Spinal cord (tissue), 10 donors: ENCODE results near the gene FOXL3. TPM values are rescaled to one million over a fixed set of nuclear protein-coding genes. Genes with fewer than 3 reads are reported as not detected.

ENCODE experiments used
- DNase-seq, 6 donors: peaks; one replicate each; pipeline versions ENCODE4 v3.0.0 to v3.0.0-alpha.2; 2013 to 2015; ENCODE audit warnings: low spot score in 6 of 6, low read depth in 4 of 6
- H3K27ac ChIP-seq: one replicate; pipeline ENCODE4 v1.5.1; 2013; ENCODE audit warnings: low read depth, low read length, control low read depth
- H3K27me3 ChIP-seq: one replicate; pipeline ENCODE4 v1.6.1; 2013; ENCODE audit warnings: low read length; ENCODE audit not compliant: control insufficient read depth, insufficient read depth
- H3K36me3 ChIP-seq: one replicate; pipeline ENCODE4 v1.6.1; 2013; ENCODE audit warnings: low read length; ENCODE audit not compliant: control insufficient read depth, insufficient read depth
- H3K4me1 ChIP-seq: one replicate; pipeline ENCODE4 v1.6.1; 2013; ENCODE audit warnings: low read length; ENCODE audit not compliant: control insufficient read depth, insufficient read depth
- H3K4me3 ChIP-seq: one replicate; pipeline ENCODE4 v1.5.1; 2013; ENCODE audit warnings: low read depth, low read length, control low read depth
- H3K9me3 ChIP-seq: one replicate; pipeline ENCODE4 v1.6.1; 2013; ENCODE audit warnings: low read length; ENCODE audit not compliant: control insufficient read depth, insufficient read depth
- WGBS: methylation state at CpG from one replicate; pipeline ENCODE4 v1.1.5; 2013; ENCODE audit warnings: missing lambda C conversion rate; ENCODE audit not compliant: insufficient coverage; 5-methylcytosine and 5-hydroxymethylcytosine counted together
- polyA plus RNA-seq, 2 donors: library from polyadenylated mRNA; unstranded; fragments of 120-200 nt; gene quantifications; one replicate each; pipeline ENCODE4 v1.2.1, GENCODE V29; 2013; ENCODE audit not compliant: insufficient read length in 2 of 2
- total RNA-seq, 2 donors: library from RNA; depleted of rRNA in 1 of 2; stranded (reverse); fragments of 120-200 nt in 1 of 2; fragments of >200 nt in 1 of 2; gene quantifications; one replicate each; pipeline versions ENCODE4 v1.2.3 to v1.2.4, GENCODE V29; 2013 to 2014
- donor health status: healthy.

FOXL3 gene
- total and polyA plus RNA-seq, 4 donors, result 0.33 TPM; not detected in 3

GRCh38 chr7:326809-327232 lies 36.9 kb downstream of the FOXL3 start:
- Histone ChIP-seq H3K36me3 (no peaks in the 10 kb centered on the region), H3K4me1 (peaks cover 46% of the 10 kb centered on the region), H3K27me3 (peaks cover 9% of the 10 kb centered on the region), H3K27ac (peak overlapping the region; percentile 61), H3K9me3 (peaks cover 3% of the 10 kb centered on the region), H3K4me3 (no peak overlapping the region)
- peak in 3 of 6 donors; percentile 14 to 81 (median 52) for DNase-seq
- WGBS, result 35% methylated on average over 6 of the region's 6 CpGs

- H3K36me3 ChIP-seq, result no peaks in the 10 kb centered on the region
- H3K4me1 ChIP-seq, result peaks cover 47% of the 10 kb centered on the region
- H3K27me3 ChIP-seq, result peaks cover 13% of the 10 kb centered on the region
- no peak for DNase-seq
- 75% methylated on average over 27 of the region's 29 CpGs for WGBS
- no peak overlapping the region for H3K27ac ChIP-seq
- peaks cover 3% of the 10 kb centered on the region for H3K9me3 ChIP-seq
- H3K4me3 ChIP-seq, result no peak overlapping the region
These were observed 37.4 kb downstream of the FOXL3 start for GRCh38 chr7:327233-327931.

- Histone ChIP-seq H3K36me3 (no peaks in the 10 kb centered on the region), H3K27ac (no peak overlapping the region), H3K9me3 (peaks cover 3% of the 10 kb centered on the region), H3K27me3 (peaks cover 17% of the 10 kb centered on the region), H3K4me3 (no peak overlapping the region), H3K4me1 (peaks cover 47% of the 10 kb centered on the region)
- 90% methylated on average over 19 of the region's 22 CpGs for WGBS
- no peak for DNase-seq
These were observed 38.2 kb downstream of the FOXL3 start for GRCh38 chr7:327991-328702.

GRCh38 chr7:329691-330281 lies 39.8 kb downstream of the FOXL3 start:
- Histone ChIP-seq H3K4me1 (peaks cover 49% of the 10 kb centered on the region), H3K27me3 (peaks cover 14% of the 10 kb centered on the region), H3K36me3 (no peaks in the 10 kb centered on the region), H3K27ac (no peak overlapping the region), H3K9me3 (peaks cover 3% of the 10 kb centered on the region), H3K4me3 (no peak overlapping the region)
- 82% methylated on average over 14 of the region's 18 CpGs for WGBS
- DNase-seq, result no peak

DNA sequence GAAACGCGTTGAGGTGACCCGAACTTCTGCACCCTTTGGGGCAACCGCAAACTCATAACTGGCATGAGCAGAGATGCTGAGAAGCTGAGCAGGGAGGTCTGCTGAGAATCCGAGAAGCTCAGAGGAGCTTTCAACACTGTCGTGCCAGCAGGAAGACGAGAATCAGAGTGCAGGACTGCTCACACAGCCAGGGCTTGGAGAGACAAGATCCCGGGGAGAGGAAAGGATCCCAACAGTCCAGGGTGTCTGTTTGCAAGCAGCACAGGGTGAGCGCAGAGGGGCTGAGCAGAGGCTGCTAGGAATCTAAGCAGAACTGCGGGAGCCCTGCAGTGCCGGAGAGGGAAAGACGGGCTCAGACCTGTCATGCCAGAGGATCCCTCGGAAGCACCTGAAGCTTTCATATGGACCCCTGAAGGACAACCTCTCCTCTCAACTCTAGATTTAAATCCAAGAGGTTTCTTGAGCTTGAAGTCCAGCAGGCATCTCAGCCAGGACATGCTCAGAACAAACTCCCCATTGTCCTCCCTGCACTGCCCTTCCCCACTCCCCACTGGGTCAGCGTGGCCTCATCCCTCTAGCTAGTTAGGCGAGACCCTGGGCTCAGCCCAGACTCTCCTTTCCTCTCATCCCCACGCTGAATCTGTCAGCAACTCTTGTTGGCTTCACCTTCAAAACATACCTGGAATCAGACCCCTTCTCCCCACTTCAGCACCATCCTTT lies 40.7 kb downstream of the FOXL3 start:
- peaks cover 49% of the 10 kb centered on the region for H3K4me1 ChIP-seq
- H3K27ac ChIP-seq, result peak overlapping the region; percentile 47
- peaks cover 14% of the 10 kb centered on the region for H3K27me3 ChIP-seq
- 78% methylated on average over 16 of the region's 16 CpGs for WGBS
- DNase-seq, result no peak
- H3K9me3 ChIP-seq, result peaks cover 3% of the 10 kb centered on the region
- H3K4me3 ChIP-seq, result no peak overlapping the region
- no peaks in the 10 kb centered on the region for H3K36me3 ChIP-seq

DNA sequence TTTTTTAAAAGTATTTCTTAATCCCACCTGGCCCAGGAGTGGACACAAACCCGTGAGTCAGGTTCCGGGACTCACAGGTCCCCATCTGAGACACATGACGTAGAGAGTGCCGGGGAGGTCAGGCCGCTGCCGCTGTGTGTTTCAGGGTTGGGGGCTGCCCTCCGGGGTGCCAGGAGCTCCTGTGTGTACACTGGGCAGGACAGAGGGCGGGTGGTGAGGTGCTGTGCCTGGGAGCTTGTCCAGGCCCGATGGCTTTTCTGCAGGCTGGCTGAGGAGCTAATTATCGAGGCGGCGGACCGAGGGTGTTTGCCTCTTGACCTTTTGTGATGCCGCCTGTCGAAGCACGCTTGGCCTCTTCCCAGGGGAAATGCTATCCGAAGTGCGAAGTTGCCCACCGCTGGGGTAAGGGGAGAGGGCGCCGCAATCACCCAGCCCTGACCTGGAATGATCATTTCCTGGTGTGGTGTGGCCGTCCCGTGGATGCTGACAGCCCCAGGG lies 42.1 kb downstream of the FOXL3 start:
- Histone ChIP-seq H3K4me3 (no peak overlapping the region), H3K9me3 (no peaks in the 10 kb centered on the region), H3K36me3 (no peaks in the 10 kb centered on the region), H3K27ac (no peak overlapping the region), H3K27me3 (peaks cover 14% of the 10 kb centered on the region), H3K4me1 (peaks cover 42% of the 10 kb centered on the region)
- no peak for DNase-seq
- 55% methylated on average over 21 of the region's 23 CpGs for WGBS

DNA sequence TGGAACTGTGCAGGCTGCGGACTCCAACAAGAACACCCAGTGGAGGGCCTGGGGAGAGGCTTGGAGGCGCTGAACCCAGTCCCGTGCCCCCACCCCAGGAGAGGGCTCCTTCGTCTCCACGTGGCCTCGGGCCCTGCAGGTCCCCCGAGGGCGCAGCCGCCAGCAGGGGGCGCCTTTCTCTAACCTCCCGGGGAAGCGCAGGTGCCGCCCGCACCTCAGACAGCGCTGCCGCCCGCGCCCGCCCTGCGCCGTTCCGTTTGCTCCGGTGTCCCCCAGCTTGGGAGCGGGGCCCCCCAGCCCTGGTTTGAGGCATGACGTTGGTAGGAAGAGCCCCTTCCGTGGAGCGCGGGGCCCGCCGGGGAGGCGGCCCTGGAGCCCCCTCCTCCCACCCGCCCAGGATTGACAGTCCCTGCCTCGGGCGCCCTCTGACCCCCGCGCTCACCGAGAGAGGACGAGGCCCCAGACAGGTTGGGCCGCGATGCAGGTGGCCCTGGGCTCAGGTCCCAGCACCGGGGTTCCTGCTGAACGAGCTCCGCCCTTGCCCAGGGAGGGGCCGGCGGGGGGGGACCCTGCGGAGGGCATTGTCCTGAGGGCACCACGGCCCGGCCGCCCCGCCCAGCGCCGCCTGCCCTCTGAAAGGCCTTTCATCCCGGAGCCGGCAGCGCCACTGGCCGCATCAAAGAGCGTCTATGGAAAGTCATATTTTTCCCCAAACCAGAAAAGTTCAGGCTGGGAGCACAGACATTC lies 42.8 kb downstream of the FOXL3 start:
- 4% methylated on average over 52 of the region's 57 CpGs for WGBS
- H3K27me3 ChIP-seq, result peaks cover 14% of the 10 kb centered on the region
- H3K9me3 ChIP-seq, result no peaks in the 10 kb centered on the region
- peak overlapping the region; percentile 67 for H3K27ac ChIP-seq
- H3K36me3 ChIP-seq, result no peaks in the 10 kb centered on the region
- H3K4me3 ChIP-seq, result peak overlapping the region; percentile 16
- peak in 3 of 6 donors; percentile 23 to 76 (median 65) for DNase-seq
- H3K4me1 ChIP-seq, result peaks cover 35% of the 10 kb centered on the region

GRCh38 chr7:333393-333764 lies 43.4 kb downstream of the FOXL3 start:
- Histone ChIP-seq H3K4me1 (peaks cover 38% of the 10 kb centered on the region), H3K4me3 (no peak overlapping the region), H3K36me3 (no peaks in the 10 kb centered on the region), H3K27me3 (peaks cover 14% of the 10 kb centered on the region), H3K27ac (peak overlapping the region; percentile 67), H3K9me3 (no peaks in the 10 kb centered on the region)
- DNase-seq, result peak in 3 of 6 donors; percentile 11 to 77 (median 52)
- 25% methylated on average over 13 of the region's 17 CpGs for whole genome bisulfite sequencing
